Kidney (tissue), 22 donors: ENCODE measurements around the gene LPCAT3. TPM values are rescaled to one million over a fixed set of nuclear protein-coding genes. Genes with fewer than 3 reads are reported as not detected.

ENCODE experiments used
- DNase-seq, 5 donors: peaks; one replicate each; pipeline ENCODE4 v3.0.0-alpha.2; 2013 to 2020
- FAIRE-seq: peaks from 2 replicates; lab custom pipeline; 2012; peaks lifted over from hg19 to GRCh38; lab: Jason Lieb, UNC
- H3K27ac ChIP-seq, 2 donors: one replicate each; pipeline ENCODE4 v1.7.0; 2013; ENCODE audit warnings: low read depth in 2 of 2, low read length in 2 of 2, inconsistent platforms in 1 of 2
- H3K27me3 ChIP-seq: one replicate; pipeline ENCODE4 v1.7.1; 2013; ENCODE audit warnings: low read length, inconsistent platforms; ENCODE audit not compliant: control insufficient read depth, insufficient read depth
- H3K36me3 ChIP-seq, 3 donors: one replicate each; pipeline versions ENCODE4 v1.7.0 to v1.7.1; 2013; ENCODE audit warnings: low read length in 3 of 3, control low read depth in 1 of 3, inconsistent platforms in 1 of 3; ENCODE audit not compliant: insufficient read depth in 3 of 3, control insufficient read depth in 2 of 3
- H3K4me1 ChIP-seq, 3 donors: one replicate each; pipeline versions ENCODE4 v1.7.0 to v1.7.1; 2013; ENCODE audit warnings: low read length in 3 of 3, inconsistent platforms in 1 of 3, low read depth in 1 of 3; ENCODE audit not compliant: control insufficient read depth in 2 of 3, insufficient read depth in 2 of 3
- H3K4me3 ChIP-seq, 3 donors: one replicate each; pipeline versions ENCODE4 v1.7.0 to v1.8.1; 2013; ENCODE audit warnings: low read length in 3 of 3, control low read depth in 1 of 3, inconsistent platforms in 1 of 3
- H3K9ac ChIP-seq, 3 donors: one replicate each; pipeline versions ENCODE4 v1.7.0 to v1.7.1; 2013; ENCODE audit warnings: low read length in 3 of 3, control low read depth in 1 of 3, inconsistent platforms in 1 of 3
- H3K9me3 ChIP-seq, 3 donors: one replicate each; pipeline versions ENCODE4 v1.7.0 to v1.7.1; 2013; ENCODE audit warnings: low read length in 3 of 3, control low read depth in 1 of 3, inconsistent platforms in 1 of 3; ENCODE audit not compliant: control insufficient read depth in 2 of 3, insufficient read depth in 1 of 3
- CTCF ChIP-seq: IDR thresholded peaks from 3 replicates; pipeline ENCODE4 v1.5.1; 2012; ENCODE audit warnings: mild to moderate bottlenecking, moderate library complexity, borderline replicate concordance; ENCODE audit not compliant: insufficient read depth; ENCODE audit errors: extremely low read depth
- intact Hi-C: fragments of 100-400 bp; cut with DNase I; formaldehyde crosslinking; loops from one replicate; pipeline ENCODE4 v1.11.1; 2022
- long read RNA-seq, 10 donors: library from polyadenylated mRNA in 1 of 10; unstranded in 1 of 10; transcript quantifications; one replicate each; pipeline ENCODE4 v2.0.0 and lab custom pipeline, GENCODE V29; 2021 to 2026
- polyA plus RNA-seq: library from polyadenylated mRNA; stranded (reverse); fragments of 350-450 nt; fragmentation: Illumina TruSeq; extraction: RNeasy Lipid Tissue Mini Kit (QIAGEN cat#74804); gene quantifications from one replicate; pipeline ENCODE4 v1.2.3, GENCODE V29; 2014; ENCODE audit warnings: low read depth, low replicate concordance; ENCODE audit not compliant: insufficient read depth
- total RNA-seq: library from RNA; stranded (reverse); fragmentation: NEBNext Ultra II Directional; extraction: Animal tissue kit (Norgen Biotek cat#: 25700); gene quantifications from one replicate; pipeline ENCODE4 v1.2.1, GENCODE V29; 2021
- donor health status: control.
- donor health status: control.
- donor health status: control.
- donor health status: control.
- donor health status: control.
- donor health status: DM: yes; HTN: yes; CAD: no.
- donor health status: Normal renal cell carcinoma (clear cell type).

The LPCAT3 gene
- 77.8 TPM for total RNA-seq
- 59.2 TPM for polyA plus RNA-seq
- long read RNA-seq, donor 1, transcript LPCAT3-201 (13 exons, 2,268 nt), result major isoform, 6 of 6 reads
- long read RNA-seq, donor 1, partial matches to known transcripts, result 0 of 6 reads
- long read RNA-seq, donor 1, other reads (novel, unspliced or antisense), result 0 of 6 reads
- long read RNA-seq, donor 2, transcript LPCAT3-201 (13 exons, 2,268 nt), result major isoform, 9 of 10 reads
- long read RNA-seq, donor 2, partial matches to known transcripts, result 0 of 10 reads
- long read RNA-seq, donor 2, other reads (novel, unspliced or antisense), result 0 of 10 reads
- long read RNA-seq, donor 3, transcript LPCAT3-201 (13 exons, 2,268 nt), result major isoform, 13 of 13 reads
- long read RNA-seq, donor 3, partial matches to known transcripts, result 0 of 13 reads
- long read RNA-seq, donor 3, other reads (novel, unspliced or antisense), result 0 of 13 reads
- long read RNA-seq, donor 4, transcript LPCAT3-201 (13 exons, 2,268 nt), result major isoform, 11 of 43 reads
- long read RNA-seq, donor 4, partial matches to known transcripts, result 31 of 43 reads
- long read RNA-seq, donor 4, other reads (novel, unspliced or antisense), result 0 of 43 reads
- long read RNA-seq, donor 5, result 0 reads
- long read RNA-seq, donor 6, result 0 reads
- long read RNA-seq, donor 7, transcript LPCAT3-201 (13 exons, 2,268 nt), result major isoform, 52 of 78 reads
- long read RNA-seq, donor 7, partial matches to known transcripts, result 10 of 78 reads
- long read RNA-seq, donor 7, other reads (novel, unspliced or antisense), result 15 of 78 reads
- long read RNA-seq, donor 8, partial matches to known transcripts, result 0 of 1 reads
- long read RNA-seq, donor 8, other reads (novel, unspliced or antisense), result 0 of 1 reads
- long read RNA-seq, donor 9, transcript LPCAT3-201 (13 exons, 2,268 nt), result major isoform, 5 of 5 reads
- long read RNA-seq, donor 9, partial matches to known transcripts, result 0 of 5 reads
- long read RNA-seq, donor 9, other reads (novel, unspliced or antisense), result 0 of 5 reads
- long read RNA-seq, donor 10, partial matches to known transcripts, result 0 of 4 reads
- long read RNA-seq, donor 10, other reads (novel, unspliced or antisense), result 0 of 4 reads

GRCh38 chr12:7018350-7019042 lies at the start of gene LPCAT3:
Gene LPCAT3 (minus strand): TSS chr12:7018476. CDS start chr12:7018424, 52 bp downstream.
- Histone ChIP-seq H3K27ac (peak within 1 kb of the TSS; percentile 91 to 97), H3K27me3 (no peaks in the 10 kb centered on the region), H3K4me1 (peaks cover 0 to 24% (median 13%) of the 10 kb centered on the region in 3 donors), H3K9me3 (no peaks in the 10 kb centered on the region), H3K36me3 (no peaks in the 10 kb centered on the region), H3K9ac (peak within 1 kb of the TSS; percentile 68 to 86 (median 82)), H3K4me3 (peak within 1 kb of the TSS; percentile 75 to 96 (median 77))
- intact Hi-C loops, result no loop called here
- peak; percentile 84 for TF ChIP-seq CTCF
- peak; percentile 27 for FAIRE-seq
- peak; percentile 98 to 99 (median 98) for DNase-seq

GRCh38 chr12:7067096-7067495 lies 48.8 kb upstream of the LPCAT3 start:
- H3K27me3 ChIP-seq, result no peaks in the 10 kb centered on the region
- no peak overlapping the region for H3K27ac ChIP-seq
- H3K9ac ChIP-seq, result no peak overlapping the region
- DNase-seq (no peak), FAIRE-seq (no peak)
- peaks cover 0 to 2% (median 0%) of the 10 kb centered on the region in 3 donors for H3K36me3 ChIP-seq
- H3K9me3 ChIP-seq, result no peaks in the 10 kb centered on the region
- no peak overlapping the region for H3K4me3 ChIP-seq
- intact Hi-C loops, result no loop called here
- H3K4me1 ChIP-seq, result no peaks in the 10 kb centered on the region
- no peak for TF ChIP-seq CTCF

GRCh38 chr12:7066596-7066995 lies 48.3 kb upstream of the LPCAT3 start:
- H3K9me3 ChIP-seq, result no peaks in the 10 kb centered on the region
- intact Hi-C loops, result no loop called here
- no peak overlapping the region for H3K4me3 ChIP-seq
- H3K9ac ChIP-seq, result no peak overlapping the region
- FAIRE-seq (no peak), DNase-seq (no peak)
- H3K4me1 ChIP-seq, result no peaks in the 10 kb centered on the region
- H3K27ac ChIP-seq, result no peak overlapping the region
- no peaks in the 10 kb centered on the region for H3K27me3 ChIP-seq
- TF ChIP-seq CTCF, result no peak
- peaks cover 0 to 2% (median 0%) of the 10 kb centered on the region in 3 donors for H3K36me3 ChIP-seq
